Left cardiac atrium (tissue), 4 donors: ENCODE measurements around the gene ARHGAP33. TPM values are rescaled to one million over a fixed set of nuclear protein-coding genes. Genes with fewer than 3 reads are reported as not detected.

Source experiments
- ATAC-seq, 2 donors: fragments of 200-7000 bp; cut with Tn5 transposase; one replicate each; pipeline ENCODE4 v1.9.1; 2020; ENCODE audit warnings: mild to moderate bottlenecking in 2 of 2, moderate library complexity in 2 of 2
- DNase-seq: peaks from one replicate; pipeline ENCODE4 v3.0.0-alpha.2; 2020
- intact Hi-C, 2 donors: fragments of 100-400 bp; cut with DNase I; formaldehyde crosslinking; loops; one replicate each; pipeline versions ENCODE4 v1.14.1 to v1.15.1; 2022 to 2023
- total RNA-seq, 2 donors: library from RNA; stranded (reverse); fragmentation: NEBNext Ultra II Directional; extraction: Animal tissue kit (Norgen Biotek cat#: 25700); gene quantifications; one replicate each; pipeline ENCODE4 v1.2.1, GENCODE V29; 2021
- donor health status: DM: no; HTN: yes; CAD: no.
- donor health status: DM: no; HTN: yes; CAD: no; lungs with severe emphysema.
- donor health status: DM: yes; HTN: yes; CAD: no.
- donor health status: Dilated cardiomyopathy.

Gene ARHGAP33
- total RNA-seq, 2 donors from 2014 or later, result 2.4 to 2.7 TPM

- intact Hi-C loops, result loop anchor here in 1 of 2 donors (10.0 kb wide), 1 partner anchor 195 kb away; the partner anchor contains the start of gene LRFN3
- DNase-seq, result no peak
- ATAC-seq, result no peak
Measured at GRCh38 chr19:35739275-35740107, 35.9 kb upstream of the ARHGAP33 start.

- intact Hi-C loops, result loop anchor here in 1 of 2 donors (10.0 kb wide), 1 partner anchor 195 kb away; the partner anchor contains the start of gene LRFN3
- no peak for ATAC-seq
- DNase-seq, result no peak
Measured at GRCh38 chr19:35740108-35740422, 35.3 kb upstream of the ARHGAP33 start.

- intact Hi-C loops, result loop anchor here in 1 of 2 donors (10.0 kb wide), 1 partner anchor 194 kb away; the partner anchor contains the start of gene LRFN3
- peak; percentile 99 for DNase-seq
- ATAC-seq, result peak; percentile 88 to 90
Measured at GRCh38 chr19:35740423-35741202, 34.8 kb upstream of the ARHGAP33 start.

GRCh38 chr19:35741203-35741515 is 34.2 kb upstream of the ARHGAP33 start:
- intact Hi-C loops, result loop anchor here in 1 of 2 donors (10.0 kb wide), 1 partner anchor 194 kb away; the partner anchor contains the start of gene LRFN3
- ATAC-seq (no peak), DNase-seq (no peak)

GRCh38 chr19:35742121-35742724 is 33.1 kb upstream of the ARHGAP33 start, which contains the start of gene IGFLR1:
Gene IGFLR1 (minus strand): TSS chr19:35742452. CDS start chr19:35741180, 1,272 bp downstream.
- intact Hi-C loops, result loop anchor here in 1 of 2 donors (10.0 kb wide), 1 partner anchor 193 kb away; the partner anchor contains the start of gene LRFN3
- ATAC-seq (no peak), DNase-seq (no peak)

- DNase-seq (no peak), ATAC-seq (no peak)
- intact Hi-C loops, result loop anchor here in 1 of 2 donors (10.0 kb wide), 1 partner anchor 191 kb away; the partner anchor contains the start of gene LRFN3
Measured at GRCh38 chr19:35743640-35744429, 31.5 kb upstream of the ARHGAP33 start.

GRCh38 chr19:35744430-35745327 is 30.7 kb upstream of the ARHGAP33 start:
- intact Hi-C loops, result loop anchor here in 1 of 2 donors (10.0 kb wide), 1 partner anchor 190 kb away; the partner anchor contains the start of gene LRFN3
- peak; percentile 73 to 81 for ATAC-seq
- peak; percentile 97 for DNase-seq

- DNase-seq, result peak; percentile 97
- peak; percentile 83 to 85 for ATAC-seq
- intact Hi-C loops, result loop anchor here in 1 of 2 donors (10.0 kb wide), 1 partner anchor 189 kb away; the partner anchor contains the start of gene LRFN3
Measured at GRCh38 chr19:35745328-35746086, 29.9 kb upstream of the ARHGAP33 start, which contains the start of the genes PSENEN and U2AF1L4. Gene PSENEN (plus strand): TSS chr19:35745651. CDS start chr19:35745931, 280 bp downstream. Gene U2AF1L4 (minus strand): TSS chr19:35745418. CDS start chr19:35745391, 27 bp downstream.

GRCh38 chr19:35746087-35746462 is 29.3 kb upstream of the ARHGAP33 start:
- ATAC-seq (no peak), DNase-seq (no peak)
- intact Hi-C loops, result loop anchor here in 1 of 2 donors (10.0 kb wide), 1 partner anchor 189 kb away; the partner anchor contains the start of gene LRFN3

GRCh38 chr19:35746531-35746930 is 28.8 kb upstream of the ARHGAP33 start:
- no peak for ATAC-seq
- intact Hi-C loops, result loop anchor here in 1 of 2 donors (10.0 kb wide), 1 partner anchor 188 kb away; the partner anchor contains the start of gene LRFN3
- no peak for DNase-seq

- peak; percentile 88 for ATAC-seq
- intact Hi-C loops, result loop anchor here in 1 of 2 donors (10.0 kb wide), 1 partner anchor 186 kb away; the partner anchor contains the start of gene LRFN3
- DNase-seq, result peak; percentile 99
Measured at GRCh38 chr19:35748106-35749020, 27.0 kb upstream of the ARHGAP33 start, which contains the start of gene LIN37. Gene LIN37 (plus strand): TSS chr19:35748576. CDS start chr19:35748725, 149 bp downstream.

- intact Hi-C loops, result no loop called here
- ATAC-seq, result no peak
- DNase-seq, result no peak
Measured at GRCh38 chr19:35750167-35750566, 25.2 kb upstream of the ARHGAP33 start.

- ATAC-seq (no peak), DNase-seq (no peak)
- intact Hi-C loops, result no loop called here
Measured at GRCh38 chr19:35751839-35752745, 23.3 kb upstream of the ARHGAP33 start.

GRCh38 chr19:35752746-35753350 is 22.5 kb upstream of the ARHGAP33 start:
- DNase-seq (no peak), ATAC-seq (no peak)
- intact Hi-C loops, result no loop called here
